ENCODE data around the gene PAPOLA.

The PAPOLA gene

DNA sequence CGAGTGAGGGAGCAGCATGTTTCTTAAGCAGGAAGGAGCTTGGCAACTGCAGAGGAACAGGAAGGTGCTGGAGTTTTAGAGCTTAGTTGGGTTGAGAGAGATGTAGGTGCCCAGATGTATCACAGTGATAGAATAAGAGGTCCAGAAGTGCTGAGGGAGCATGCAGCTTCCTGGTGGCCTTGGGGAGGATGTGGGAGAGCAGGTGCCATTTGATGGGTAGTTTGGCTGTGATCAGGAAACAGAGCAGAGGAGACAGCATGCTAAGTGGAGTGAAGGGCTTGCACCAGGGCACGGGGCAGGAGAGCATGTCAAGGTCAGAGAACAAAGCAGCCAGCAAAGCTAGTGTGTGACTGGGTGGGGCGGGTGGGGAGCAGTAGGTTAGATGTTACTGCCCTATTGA is 74.8 kb downstream of the PAPOLA start (continued):
- TF ChIP-seq ZBTB26 (tag by site-specific recombination; optimal IDR thresholded peaks at IDR 0.05) (no peak), ZNF624 (tag by site-specific recombination; IDR thresholded peaks at IDR 0.05) (no peak)

DNA sequence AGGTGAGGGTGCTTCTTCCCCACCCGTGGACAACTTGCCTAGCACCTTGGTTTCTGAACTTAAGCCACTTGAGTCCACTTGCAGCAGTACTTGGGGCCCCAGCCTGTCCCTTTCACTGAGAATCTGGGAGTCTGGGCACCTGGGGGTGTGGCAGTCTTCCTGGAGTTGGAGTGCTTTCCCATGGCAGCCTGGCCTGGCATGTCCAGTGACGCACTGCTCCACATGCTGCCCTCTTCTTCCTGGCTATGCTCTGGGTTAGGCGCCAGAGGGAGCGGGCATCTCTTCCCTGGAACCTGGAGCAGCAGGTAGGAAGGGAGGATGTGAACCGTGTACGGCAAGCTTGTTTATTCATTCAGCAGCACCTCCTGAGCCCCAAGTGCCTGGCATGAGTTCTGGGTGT is 76.4 kb downstream of the PAPOLA start:
- Histone ChIP-seq H3K4me3 (ENCODE audit: low read depth, low read length) (no peak overlapping the region), H3K9me3 (ENCODE audit: control insufficient read depth, insufficient read depth, low read depth, low read length) (no peaks in the 10 kb centered on the region), H3K27ac (ENCODE audit: extremely low read depth, low read depth, low read length) (no peak overlapping the region), H3K36me3 (ENCODE audit: control insufficient read depth in 2 of 2, insufficient read depth in 1 of 2, low read length in 2 of 2) (peaks cover 0 to 1% of the 10 kb centered on the region in 2 experiments; a peak in 1 of 3 replicates), H3K4me1 (ENCODE audit: control insufficient read depth, insufficient read depth, low read length) (peaks cover 17% of the 10 kb centered on the region)
- CTCF ChIA-PET, result interaction anchor here (2.2 kb wide), 1 partner anchor 12 kb away, joined by 9 read pairs; no protein-coding TSS in a partner anchor
- no peak for TF ChIP-seq SALL2 (tag by site-specific recombination; IDR thresholded peaks at IDR 0.05; ENCODE audit: borderline replicate concordance)
- POLR2A ChIA-PET, result no interaction called here

- TF ChIP-seq ZNF645 (tag by site-specific recombination; IDR thresholded peaks at IDR 0.05), result no peak
- TF ChIP-seq WT1 (tag by site-specific recombination; IDR thresholded peaks at IDR 0.05), result no peak
- no peak for TF ChIP-seq ZNF558 (tag by site-specific recombination; IDR thresholded peaks at IDR 0.05)
- TF ChIP-seq, protein P1, sequence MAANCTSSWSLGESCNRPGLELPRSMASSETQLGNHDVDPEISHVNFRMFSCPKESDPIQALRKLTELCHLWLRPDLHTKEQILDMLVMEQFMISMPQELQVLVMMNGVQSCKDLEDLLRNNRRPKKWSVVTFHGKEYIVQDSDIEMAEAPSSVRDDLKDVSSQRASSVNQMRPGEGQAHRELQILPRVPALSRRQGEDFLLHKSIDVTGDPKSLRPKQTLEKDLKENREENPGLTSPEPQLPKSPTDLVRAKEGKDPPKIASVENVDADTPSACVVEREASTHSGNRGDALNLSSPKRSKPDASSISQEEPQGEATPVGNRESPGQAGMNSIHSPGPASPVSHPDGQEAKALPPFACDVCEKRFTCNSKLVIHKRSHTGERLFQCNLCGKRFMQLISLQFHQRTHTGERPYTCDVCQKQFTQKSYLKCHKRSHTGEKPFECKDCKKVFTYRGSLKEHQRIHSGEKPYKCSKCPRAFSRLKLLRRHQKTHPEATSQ (tag by site-specific recombination; IDR thresholded peaks at IDR 0.05), result no peak
- no peak for TF ChIP-seq ZNF292 (tag by site-specific recombination; IDR thresholded peaks at IDR 0.05; ENCODE audit: borderline replicate concordance, low read depth)
- TF ChIP-seq, protein P2, sequence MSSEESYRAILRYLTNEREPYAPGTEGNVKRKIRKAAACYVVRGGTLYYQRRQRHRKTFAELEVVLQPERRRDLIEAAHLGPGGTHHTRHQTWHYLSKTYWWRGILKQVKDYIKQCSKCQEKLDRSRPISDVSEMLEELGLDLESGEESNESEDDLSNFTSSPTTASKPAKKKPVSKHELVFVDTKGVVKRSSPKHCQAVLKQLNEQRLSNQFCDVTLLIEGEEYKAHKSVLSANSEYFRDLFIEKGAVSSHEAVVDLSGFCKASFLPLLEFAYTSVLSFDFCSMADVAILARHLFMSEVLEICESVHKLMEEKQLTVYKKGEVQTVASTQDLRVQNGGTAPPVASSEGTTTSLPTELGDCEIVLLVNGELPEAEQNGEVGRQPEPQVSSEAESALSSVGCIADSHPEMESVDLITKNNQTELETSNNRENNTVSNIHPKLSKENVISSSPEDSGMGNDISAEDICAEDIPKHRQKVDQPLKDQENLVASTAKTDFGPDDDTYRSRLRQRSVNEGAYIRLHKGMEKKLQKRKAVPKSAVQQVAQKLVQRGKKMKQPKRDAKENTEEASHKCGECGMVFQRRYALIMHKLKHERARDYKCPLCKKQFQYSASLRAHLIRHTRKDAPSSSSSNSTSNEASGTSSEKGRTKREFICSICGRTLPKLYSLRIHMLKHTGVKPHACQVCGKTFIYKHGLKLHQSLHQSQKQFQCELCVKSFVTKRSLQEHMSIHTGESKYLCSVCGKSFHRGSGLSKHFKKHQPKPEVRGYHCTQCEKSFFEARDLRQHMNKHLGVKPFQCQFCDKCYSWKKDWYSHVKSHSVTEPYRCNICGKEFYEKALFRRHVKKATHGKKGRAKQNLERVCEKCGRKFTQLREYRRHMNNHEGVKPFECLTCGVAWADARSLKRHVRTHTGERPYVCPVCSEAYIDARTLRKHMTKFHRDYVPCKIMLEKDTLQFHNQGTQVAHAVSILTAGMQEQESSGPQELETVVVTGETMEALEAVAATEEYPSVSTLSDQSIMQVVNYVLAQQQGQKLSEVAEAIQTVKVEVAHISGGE (tag by site-specific recombination; conservative IDR thresholded peaks at IDR 0.05; ENCODE audit: low read depth), result no peak
- no peak for TF ChIP-seq ZNF335 (tag by site-specific recombination; conservative IDR thresholded peaks at IDR 0.05)
- H3K27ac ChIP-seq (ENCODE audit: extremely low read depth, low read depth, low read length), result no peak overlapping the region
- peaks cover 9% of the 10 kb centered on the region for H3K4me1 ChIP-seq (ENCODE audit: control insufficient read depth, insufficient read depth, low read length)
- no peaks in the 10 kb centered on the region for H3K36me3 ChIP-seq (ENCODE audit: control insufficient read depth in 2 of 2, insufficient read depth in 1 of 2, low read length in 2 of 2)
- H3K9me3 ChIP-seq (ENCODE audit: control insufficient read depth, insufficient read depth, low read depth, low read length), result no peaks in the 10 kb centered on the region
- ChIA-PET POLR2A (no interaction called here), CTCF (interaction anchor here (1.9 to 2.2 kb wide), 2 partner anchors 12 to 161 kb away, joined by 9 to 11 read pairs; no protein-coding TSS in a partner anchor)
- no peak overlapping the region for H3K4me3 ChIP-seq (ENCODE audit: low read depth, low read length)
Observed at GRCh38 chr14:96579358-96579757, 77.2 kb downstream of the PAPOLA start.

DNA sequence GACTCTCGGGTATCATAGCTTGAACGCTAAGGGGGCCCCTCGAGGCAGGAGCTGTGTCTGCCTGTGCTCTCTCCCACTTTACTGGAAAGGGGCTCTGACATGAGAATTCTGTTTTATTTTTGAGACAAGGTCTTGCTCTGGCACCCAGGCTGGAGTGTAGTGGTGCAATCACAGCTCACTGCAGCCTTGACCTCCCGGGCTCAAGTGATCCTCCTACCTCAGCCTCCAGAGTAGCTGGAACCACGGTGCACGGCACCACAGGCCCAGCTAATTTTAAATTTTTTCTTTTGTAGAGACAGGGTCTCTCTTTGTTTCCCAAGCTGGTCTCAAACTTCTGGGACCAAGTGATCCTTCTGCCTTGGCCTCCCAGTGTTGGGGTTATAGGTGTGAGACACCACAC is 77.7 kb downstream of the PAPOLA start:
- TF ChIP-seq ZNF785 (tag by site-specific recombination; IDR thresholded peaks at IDR 0.05) (no peak), TCF7L2 (IDR thresholded peaks at IDR 0.05; ENCODE audit: borderline replicate concordance, low read depth, low read length) (no peak), YY1 (tag by site-specific recombination; IDR thresholded peaks at IDR 0.05) (no peak), ZNF311 (tag by site-specific recombination; IDR thresholded peaks at IDR 0.05; ENCODE audit: borderline replicate concordance) (no peak), ZNF391 (tag by site-specific recombination; IDR thresholded peaks at IDR 0.05; ENCODE audit: borderline replicate concordance, low read depth) (no peak), ZNF248 (tag by site-specific recombination; IDR thresholded peaks at IDR 0.05) (no peak), GLIS1 (tag by site-specific recombination; IDR thresholded peaks at IDR 0.05) (no peak), ZNF266 (tag by site-specific recombination; IDR thresholded peaks at IDR 0.05; ENCODE audit: low read depth) (no peak), ZXDB (tag by site-specific recombination; IDR thresholded peaks at IDR 0.05) (no peak), ZFP3 (tag by site-specific recombination; IDR thresholded peaks at IDR 0.05; ENCODE audit: low read depth) (no peak), ZNF776 (tag by site-specific recombination; IDR thresholded peaks at IDR 0.05; ENCODE audit: borderline replicate concordance) (no peak), ZFHX2 (tag by site-specific recombination; conservative IDR thresholded peaks at IDR 0.05) (no peak), EGR2 (tag by site-specific recombination; IDR thresholded peaks at IDR 0.05; ENCODE audit: low read depth) (no peak)
- Histone ChIP-seq H3K4me3 (ENCODE audit: low read depth, low read length) (no peak overlapping the region), H3K36me3 (ENCODE audit: control insufficient read depth in 2 of 2, insufficient read depth in 1 of 2, low read length in 2 of 2) (no peaks in the 10 kb centered on the region), H3K4me1 (ENCODE audit: control insufficient read depth, insufficient read depth, low read length) (peaks cover 4% of the 10 kb centered on the region), H3K27ac (ENCODE audit: extremely low read depth, low read depth, low read length) (no peak overlapping the region), H3K9me3 (ENCODE audit: control insufficient read depth, insufficient read depth, low read depth, low read length) (no peaks in the 10 kb centered on the region)
- ChIA-PET POLR2A (no interaction called here), CTCF (interaction anchor here (0.9 to 2.2 kb wide), 3 partner anchors 13 to 163 kb away, joined by 3 to 11 read pairs (median 9); no protein-coding TSS in a partner anchor)

Measured in HEK293 (cell line).